CD4-positive, alpha-beta T cell (primary cell): ENCODE results near the gene ZNRF4. TPM values are rescaled to one million over a fixed set of nuclear protein-coding genes. Genes with fewer than 3 reads are reported as not detected.

ENCODE experiments used
- ATAC-seq: fragments of 200-7000 bp; cut with Tn5 transposase; one replicate; pipeline ENCODE4 v1.10.0; 2022; ENCODE audit warnings: mild to moderate bottlenecking; ENCODE audit not compliant: poor library complexity
- CTCF ChIA-PET: fragments of 350-600 bp; sonication (Branson Sonifier 250); formaldehyde crosslinking; loops from one replicate; lab custom pipeline; 2021; ENCODE audit warnings: antibody characterized with exemption, inconsistent platforms; lab: Charles Lee
- POLR2A ChIA-PET: fragments of 350-600 bp; sonication (Branson Sonifier 250); formaldehyde crosslinking; loops from one replicate; lab custom pipeline; 2021; ENCODE audit warnings: antibody characterized with exemption, inconsistent platforms; lab: Charles Lee
- DNase-seq, 14 experiments: peaks; one replicate each; pipeline ENCODE4 v3.0.0-alpha.2; 2013 to 2020; ENCODE audit warnings: mixed read lengths in 2 of 14
- H3K27ac ChIP-seq, 2 donors: one replicate each; pipeline versions ENCODE4 v1.5.1 to v1.7.0; 2013; ENCODE audit warnings: low read length in 2 of 2, low read depth in 1 of 2, mild to moderate bottlenecking in 1 of 2
- H3K27me3 ChIP-seq, 2 experiments: 1 replicate in 1 of 2; 2 replicates in 1 of 2; pipeline versions ENCODE4 v1.6.1 to v1.7.0; 2013; ENCODE audit warnings: low read length in 2 of 2, control low read depth in 1 of 2, mild to moderate bottlenecking in 1 of 2, moderate library complexity in 1 of 2; ENCODE audit not compliant: insufficient read depth in 2 of 2, control insufficient read depth in 1 of 2
- H3K36me3 ChIP-seq: one replicate; pipeline ENCODE4 v1.6.1; 2013; ENCODE audit warnings: low read length, control low read depth; ENCODE audit not compliant: insufficient read depth
- H3K4me1 ChIP-seq: one replicate; pipeline ENCODE4 v1.6.1; 2013; ENCODE audit warnings: low read length, control low read depth; ENCODE audit not compliant: insufficient read depth
- H3K4me3 ChIP-seq: one replicate; pipeline ENCODE4 v1.5.1; 2013; ENCODE audit warnings: mild to moderate bottlenecking, low read length, moderate library complexity
- H3K9me3 ChIP-seq, 2 experiments: 1 replicate in 1 of 2; 2 replicates in 1 of 2; pipeline versions ENCODE4 v1.6.1 to v1.7.0; 2013; ENCODE audit warnings: low read length in 2 of 2, mild to moderate bottlenecking in 2 of 2, control low read depth in 1 of 2, moderate library complexity in 1 of 2; ENCODE audit not compliant: control insufficient read depth in 1 of 2, insufficient read depth in 1 of 2
- H3K27ac Mint-ChIP-seq: one replicate; pipeline ENCODE4 v1.8.0; 2020; ENCODE audit warnings: mixed read lengths
- H3K27me3 Mint-ChIP-seq: one replicate; pipeline ENCODE4 v1.8.0; 2021; ENCODE audit warnings: mixed read lengths
- H3K36me3 Mint-ChIP-seq: one replicate; pipeline ENCODE4 v1.8.0; 2021; ENCODE audit warnings: low read depth, mixed read lengths
- H3K4me1 Mint-ChIP-seq: one replicate; pipeline ENCODE4 v1.8.0; 2021; ENCODE audit warnings: low read depth, mixed read lengths
- H3K4me3 Mint-ChIP-seq: one replicate; pipeline ENCODE4 v1.8.0; 2020; ENCODE audit warnings: mild to moderate bottlenecking, mixed read lengths
- H3K9me3 Mint-ChIP-seq: one replicate; pipeline ENCODE4 v1.8.0; 2020; ENCODE audit warnings: mixed read lengths
- CTCF ChIP-seq: fragments of 200-600 bp; IDR thresholded peaks from one replicate; pipeline ENCODE4 v1.8.0; 2022; ENCODE audit warnings: antibody characterized with exemption, mild to moderate bottlenecking
- intact Hi-C, 2 experiments: fragments of 100-400 bp; cut with DNase I in 1 of 2; cut with micrococcal nuclease in 1 of 2; formaldehyde crosslinking; loops; one replicate each; pipeline versions ENCODE4 v1.15.1 to v1.9.0; 2023 to 2025; cut with DNase I, micrococcal nuclease
- total RNA-seq, 174 experiments: library from RNA in 2 of 174; stranded (reverse) in 2 of 174; gene quantifications; one replicate each; pipeline ENCODE4 v1.2.3 and lab custom pipeline; 2021 to 2026

ZNRF4 gene
- total RNA-seq, 2 experiments from 2014 or later = not detected

GRCh38 chr19:5439452-5439851 lies 15.8 kb upstream of the ZNRF4 start:
- H3K4me3 Mint-ChIP-seq = no peak overlapping the region
- H3K27ac Mint-ChIP-seq = no peak overlapping the region
- intact Hi-C loops = no loop called here
- H3K4me3 ChIP-seq = no peak overlapping the region
- ATAC-seq (no peak), DNase-seq (no peak)
- ChIA-PET POLR2A (no interaction called here), CTCF (no interaction called here)
- H3K4me1 Mint-ChIP-seq = no peaks in the 10 kb centered on the region
- H3K9me3 Mint-ChIP-seq = no peaks in the 10 kb centered on the region
- H3K27me3 ChIP-seq = peaks cover 7 to 12% of the 10 kb centered on the region in 2 experiments
- H3K36me3 ChIP-seq = no peaks in the 10 kb centered on the region
- no peaks in the 10 kb centered on the region for H3K36me3 Mint-ChIP-seq
- H3K4me1 ChIP-seq = no peaks in the 10 kb centered on the region
- H3K9me3 ChIP-seq = peaks cover 0 to 15% of the 10 kb centered on the region in 2 experiments
- peaks cover 33% of the 10 kb centered on the region for H3K27me3 Mint-ChIP-seq
- H3K27ac ChIP-seq = no peak overlapping the region
- no peak for TF ChIP-seq CTCF

- no peaks in the 10 kb centered on the region for H3K4me1 Mint-ChIP-seq
- POLR2A ChIA-PET = no interaction called here
- no peak overlapping the region for H3K4me3 Mint-ChIP-seq
Measured at GRCh38 chr19:5440299-5440698, 14.9 kb upstream of the ZNRF4 start.

GRCh38 chr19:5443723-5444122 lies 11.5 kb upstream of the ZNRF4 start:
- no peak for ATAC-seq
- Mint-ChIP-seq H3K4me1 (no peaks in the 10 kb centered on the region), H3K27me3 (peaks cover 34% of the 10 kb centered on the region), H3K9me3 (no peaks in the 10 kb centered on the region), H3K4me3 (no peak overlapping the region), H3K27ac (no peak overlapping the region), H3K36me3 (no peaks in the 10 kb centered on the region)
- intact Hi-C loops = no loop called here
- Histone ChIP-seq H3K27ac (no peak overlapping the region), H3K27me3 (peaks cover 3 to 9% of the 10 kb centered on the region in 2 experiments), H3K9me3 (peaks cover 0 to 4% of the 10 kb centered on the region in 2 experiments), H3K36me3 (no peaks in the 10 kb centered on the region), H3K4me1 (no peaks in the 10 kb centered on the region), H3K4me3 (no peak overlapping the region)
- TF ChIP-seq CTCF = no peak
- POLR2A ChIA-PET = no interaction called here
- DNase-seq = no peak
- CTCF ChIA-PET = no interaction called here

More at GRCh38 chr19:5440299-5440698, 14.9 kb upstream of the ZNRF4 start:
- Mint-ChIP-seq H3K36me3 (no peaks in the 10 kb centered on the region), H3K27ac (no peak overlapping the region), H3K9me3 (no peaks in the 10 kb centered on the region), H3K27me3 (peaks cover 26% of the 10 kb centered on the region)
- TF ChIP-seq CTCF = no peak
- H3K4me1 ChIP-seq = no peaks in the 10 kb centered on the region
- no peak overlapping the region for H3K4me3 ChIP-seq
- peaks cover 0 to 15% of the 10 kb centered on the region in 2 experiments for H3K9me3 ChIP-seq
- ATAC-seq (no peak), DNase-seq (no peak)
- peaks cover 7 to 12% of the 10 kb centered on the region in 2 experiments for H3K27me3 ChIP-seq
- H3K36me3 ChIP-seq = no peaks in the 10 kb centered on the region
- intact Hi-C loops = no loop called here
- CTCF ChIA-PET = no interaction called here
- H3K27ac ChIP-seq = no peak overlapping the region
